Inferior parietal cortex (tissue), 1 donor: ENCODE measurements around the gene TRIM8.

Experiments used
- DNase-seq: peaks from one replicate; pipeline ENCODE4 v3.0.0-alpha.2; 2016; ENCODE audit errors: extremely low spot score

TRIM8 gene

DNA sequence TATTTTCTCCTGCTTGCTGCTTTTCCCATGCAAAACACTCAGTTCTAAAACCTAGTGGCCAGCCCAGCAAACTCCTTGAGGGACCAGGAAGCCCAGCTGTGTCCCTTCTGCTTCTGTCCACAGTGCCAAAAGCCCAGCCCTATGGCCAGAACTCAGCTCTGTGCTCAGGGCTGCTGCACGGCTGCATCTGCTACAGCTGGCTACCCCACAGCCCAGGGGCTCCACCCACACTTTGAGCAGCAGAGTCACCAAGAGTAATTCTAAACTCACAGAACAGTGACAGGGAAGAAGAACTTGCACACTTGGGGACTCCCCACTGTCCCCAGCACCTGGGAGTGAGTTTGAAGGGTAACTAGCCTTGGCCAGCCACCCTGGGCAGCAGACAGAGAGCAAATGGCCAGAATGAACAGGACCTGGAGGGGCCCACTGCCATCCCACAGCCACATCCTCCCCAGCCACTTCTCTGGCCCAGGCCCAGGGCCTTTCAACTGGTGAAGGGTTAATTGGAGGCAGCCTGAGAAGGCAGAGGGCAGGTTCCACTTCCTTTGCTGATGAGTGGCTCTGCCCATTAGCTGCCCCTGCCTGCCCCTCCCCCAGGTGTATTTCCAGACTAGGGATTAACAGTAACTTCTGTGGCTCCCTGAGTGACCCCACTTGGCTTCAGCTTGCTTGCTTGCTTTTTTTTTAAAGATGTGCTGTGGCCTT, 28.1 kb upstream of the TRIM8 start:
- no peak for DNase-seq

DNA sequence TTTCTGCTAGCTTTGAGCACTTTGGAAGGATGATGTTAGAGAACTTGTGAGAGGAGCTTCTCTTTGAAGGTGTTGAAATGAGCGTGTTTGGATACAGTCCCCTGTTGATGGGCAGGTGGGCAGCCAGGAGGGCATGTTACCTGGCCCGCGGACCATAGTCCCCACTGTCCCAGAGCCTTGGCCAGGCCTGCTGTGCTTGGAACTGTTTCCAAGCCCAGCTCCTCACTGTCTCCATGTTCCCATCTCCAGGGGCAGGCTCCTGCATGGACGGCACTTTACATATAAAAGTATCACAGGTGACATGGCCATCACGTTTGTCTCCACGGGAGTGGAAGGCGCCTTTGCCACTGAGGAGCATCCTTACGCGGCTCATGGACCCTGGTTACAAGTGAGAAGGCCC, 27.2 kb upstream of the TRIM8 start:
- no peak for DNase-seq

DNA sequence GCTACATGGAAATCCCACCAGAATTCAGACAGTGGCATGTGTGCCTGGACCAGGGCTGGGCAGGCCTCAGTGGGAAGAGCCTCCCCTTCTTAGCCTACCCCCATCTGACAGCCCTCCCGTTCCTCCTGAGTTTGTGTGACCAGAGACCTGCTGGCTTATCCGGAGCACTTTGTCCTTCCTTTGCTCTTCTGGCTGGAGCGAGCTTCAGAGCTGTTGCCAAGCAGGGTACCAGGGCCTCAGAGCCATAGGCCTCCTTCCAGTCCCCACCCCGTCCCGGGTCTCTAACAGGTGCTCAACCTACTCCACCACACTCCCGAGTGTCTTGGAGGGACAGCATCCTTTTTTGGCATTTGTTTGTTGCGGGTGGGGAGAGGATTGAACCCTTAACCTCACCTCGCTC, 26.5 kb upstream of the TRIM8 start:
- DNase-seq = no peak

DNA sequence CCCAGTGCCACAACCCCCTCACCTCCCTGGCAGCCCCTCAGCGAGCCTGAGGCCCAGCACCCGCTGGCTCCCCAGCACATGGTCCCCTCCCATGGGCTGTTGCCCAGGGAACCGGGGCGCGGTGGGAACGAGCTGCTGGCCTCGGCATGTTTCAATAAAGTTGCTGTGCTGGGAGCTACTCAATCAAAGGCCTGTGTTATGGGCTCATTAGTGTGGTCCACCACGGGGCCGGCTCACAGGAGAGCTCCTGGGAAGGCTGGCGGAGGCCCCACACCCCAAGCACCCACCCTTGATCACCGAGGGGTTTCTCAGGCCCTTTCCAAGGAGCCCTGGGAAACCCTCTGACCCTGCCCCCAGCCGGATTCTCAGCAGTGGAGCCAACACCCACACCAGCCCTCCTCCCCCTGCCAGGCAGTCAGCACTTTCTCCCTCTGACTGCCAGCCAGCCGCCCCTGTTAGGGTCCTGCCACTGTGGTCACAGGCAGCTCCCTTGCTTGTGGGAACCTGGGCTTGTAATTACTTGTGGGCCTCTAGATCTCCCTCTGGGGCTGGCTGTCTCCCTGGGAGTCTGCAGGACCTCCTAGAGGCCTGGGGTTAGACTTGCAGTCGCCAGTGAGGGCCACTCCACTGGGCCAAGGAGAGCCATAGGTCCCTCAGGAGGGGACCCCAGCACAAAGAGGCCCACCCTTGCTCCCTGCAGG, 24.8 kb upstream of the TRIM8 start:
- DNase-seq = no peak

DNA sequence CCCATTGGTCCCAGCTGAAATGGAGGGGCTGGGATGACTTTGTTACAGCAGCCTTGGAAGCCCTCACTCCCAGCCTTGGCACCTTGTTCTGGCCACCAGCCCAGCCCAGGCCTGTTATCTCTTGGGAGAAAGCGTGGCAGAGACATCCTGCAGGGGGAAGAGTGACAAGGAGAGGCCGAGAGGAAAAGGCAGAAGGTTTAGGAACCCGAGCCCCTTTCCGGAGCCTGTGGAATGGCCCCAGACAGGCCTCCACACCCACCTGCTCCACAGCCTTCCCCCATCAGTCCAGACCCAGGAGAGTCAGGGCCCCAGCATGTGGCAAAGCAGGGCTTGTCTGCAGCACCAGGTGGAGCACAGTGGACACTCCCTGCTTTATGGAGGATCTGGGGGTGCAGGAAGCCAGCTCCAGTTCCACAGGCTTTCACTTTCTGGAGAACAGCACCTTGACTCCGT, 24.1 kb upstream of the TRIM8 start:
- DNase-seq = no peak

DNA sequence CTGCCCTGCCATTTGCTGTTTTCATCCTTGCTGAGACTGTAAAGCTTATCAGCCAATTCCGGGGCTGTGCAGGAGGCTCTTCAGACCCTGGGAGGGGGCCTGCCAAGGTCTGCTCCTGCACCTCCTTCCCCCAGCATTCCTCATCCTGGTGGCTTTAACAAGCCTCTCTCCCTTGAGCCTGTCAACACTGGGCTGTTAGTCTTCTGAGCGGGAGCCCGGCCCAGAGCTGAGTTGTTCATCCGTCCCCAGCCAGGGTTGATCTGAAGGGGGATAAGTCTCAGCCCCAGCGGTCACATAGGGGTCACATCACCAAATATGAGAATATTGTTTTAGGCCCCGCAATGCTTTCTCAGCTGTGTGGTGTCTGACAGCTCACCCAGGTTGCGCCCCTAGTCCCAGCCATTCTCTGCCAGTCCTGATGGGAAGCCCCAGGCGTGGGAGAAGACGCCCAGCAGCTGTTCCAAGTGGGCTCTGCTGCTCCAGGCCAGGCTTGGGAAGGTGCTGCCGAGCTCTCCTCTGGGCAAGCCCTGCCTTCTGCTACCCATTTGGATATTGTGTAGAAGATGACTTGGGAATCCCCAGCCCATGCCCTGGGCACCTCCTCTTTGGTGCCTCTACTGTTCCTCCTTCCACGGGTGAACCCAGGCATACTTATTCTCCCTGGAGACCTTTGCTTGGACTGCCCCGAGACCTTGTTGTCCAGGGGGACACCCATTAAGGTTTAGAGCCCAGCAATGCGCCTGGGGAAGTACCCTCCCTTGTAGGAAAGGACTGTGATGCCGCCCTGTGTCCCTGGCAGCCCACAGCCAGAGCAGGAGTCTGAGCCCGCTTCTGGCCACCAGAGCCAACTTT, 23.5 kb upstream of the TRIM8 start:
- DNase-seq = no peak

DNA sequence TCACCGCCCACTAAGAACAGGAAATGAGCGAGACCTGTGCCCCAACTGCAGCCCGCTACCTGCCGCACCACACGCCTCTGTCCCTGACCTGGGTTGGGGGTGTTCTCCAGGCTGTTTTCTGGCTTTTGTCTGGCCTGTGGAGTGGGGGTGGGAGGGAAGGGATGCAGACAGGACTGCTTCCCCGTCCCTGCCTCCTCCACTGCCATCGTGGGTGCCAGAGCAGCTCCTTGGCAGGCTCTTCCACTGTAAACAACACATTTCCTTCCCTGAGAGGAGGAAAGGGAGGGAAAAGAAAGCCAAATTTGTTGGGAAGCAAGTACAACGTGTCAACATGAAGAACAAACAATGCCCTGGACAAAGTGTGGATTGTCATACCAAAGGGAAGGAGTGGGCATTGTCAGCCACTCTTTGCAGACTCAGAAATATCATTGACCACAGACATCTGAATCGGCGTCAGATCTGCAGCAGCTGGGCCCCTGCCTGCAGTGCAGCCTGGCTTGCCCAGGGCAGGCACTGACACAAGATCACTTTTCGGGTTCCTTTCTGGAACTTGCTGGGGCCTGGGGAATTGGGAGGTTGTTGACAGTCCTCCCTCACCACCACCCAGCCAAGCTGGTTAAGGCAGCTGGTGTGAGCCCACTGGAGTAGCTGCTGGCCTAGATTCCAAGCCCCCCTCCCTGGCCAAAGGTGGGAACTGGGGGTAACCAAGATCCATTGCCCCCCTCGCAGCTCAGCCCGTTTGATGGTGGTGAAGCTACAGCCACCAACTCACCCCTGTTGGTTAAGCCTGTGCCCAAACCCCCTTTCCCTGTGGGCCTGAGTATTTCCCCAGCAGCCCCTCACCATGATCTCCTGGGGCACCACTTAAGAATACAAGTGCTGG, 22.6 kb upstream of the TRIM8 start:
- DNase-seq = no peak

DNA sequence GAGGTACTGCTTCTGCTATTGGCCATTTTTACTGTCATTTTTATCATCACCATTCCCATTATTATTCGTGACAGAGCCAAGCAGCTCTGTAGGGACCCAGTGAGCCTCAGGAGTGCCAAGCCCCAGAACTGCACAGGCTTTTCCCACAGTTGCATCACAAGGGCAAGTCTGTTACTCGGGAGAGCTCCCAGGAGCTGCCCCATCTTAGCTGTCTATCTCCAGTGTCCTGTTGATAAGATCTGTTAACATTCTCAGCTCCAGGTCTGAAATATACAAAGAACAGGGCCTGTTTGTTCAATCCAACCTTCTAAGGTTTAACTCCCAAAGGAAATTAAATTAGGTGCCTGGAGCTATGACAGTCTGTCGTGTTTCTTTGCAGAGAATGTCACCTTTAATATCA, 20.2 kb upstream of the TRIM8 start:
- DNase-seq = no peak

DNA sequence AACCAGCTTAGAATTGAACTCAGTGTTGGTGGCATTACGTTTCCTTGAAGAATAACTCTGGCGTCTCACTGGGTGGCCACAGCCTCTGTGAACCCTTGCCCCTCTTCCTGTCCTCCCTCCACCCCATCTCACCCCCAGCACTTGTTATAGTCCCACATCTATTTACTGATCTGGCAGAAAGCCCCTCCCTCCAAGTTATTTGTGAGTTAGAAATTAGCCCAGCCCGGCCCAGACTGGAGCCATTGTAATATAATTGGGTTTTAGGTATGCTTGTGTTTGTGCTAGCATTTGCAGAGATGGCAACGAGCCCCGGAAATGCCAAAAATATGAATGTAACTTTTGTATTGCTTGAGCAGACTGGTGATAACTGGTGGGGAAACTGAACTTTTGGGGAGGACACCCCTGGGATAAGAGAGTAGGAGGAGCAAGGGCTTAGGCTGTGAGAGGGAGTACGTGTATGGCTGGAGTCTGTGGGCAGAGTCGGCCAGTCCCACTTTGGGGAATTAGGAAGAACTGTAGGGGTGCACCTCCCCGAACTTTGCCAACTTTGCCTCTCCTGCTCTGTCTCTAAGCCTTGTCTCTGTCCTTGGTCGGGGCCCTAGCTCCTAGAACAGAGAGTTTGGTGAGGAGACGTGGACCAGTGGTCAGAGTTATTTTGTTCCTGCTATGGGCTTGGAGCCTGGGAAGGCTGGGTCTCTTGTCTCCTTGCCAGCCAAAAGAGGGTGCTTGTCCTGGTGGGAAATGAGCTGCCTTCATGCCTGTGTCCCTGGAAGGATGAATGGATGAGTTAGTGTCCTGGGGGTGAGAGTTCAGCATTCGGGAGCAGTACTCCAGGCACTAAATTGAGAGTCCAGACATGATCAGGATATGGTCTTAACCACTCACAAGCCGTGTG, 19.3 kb upstream of the TRIM8 start:
- no peak for DNase-seq

DNA sequence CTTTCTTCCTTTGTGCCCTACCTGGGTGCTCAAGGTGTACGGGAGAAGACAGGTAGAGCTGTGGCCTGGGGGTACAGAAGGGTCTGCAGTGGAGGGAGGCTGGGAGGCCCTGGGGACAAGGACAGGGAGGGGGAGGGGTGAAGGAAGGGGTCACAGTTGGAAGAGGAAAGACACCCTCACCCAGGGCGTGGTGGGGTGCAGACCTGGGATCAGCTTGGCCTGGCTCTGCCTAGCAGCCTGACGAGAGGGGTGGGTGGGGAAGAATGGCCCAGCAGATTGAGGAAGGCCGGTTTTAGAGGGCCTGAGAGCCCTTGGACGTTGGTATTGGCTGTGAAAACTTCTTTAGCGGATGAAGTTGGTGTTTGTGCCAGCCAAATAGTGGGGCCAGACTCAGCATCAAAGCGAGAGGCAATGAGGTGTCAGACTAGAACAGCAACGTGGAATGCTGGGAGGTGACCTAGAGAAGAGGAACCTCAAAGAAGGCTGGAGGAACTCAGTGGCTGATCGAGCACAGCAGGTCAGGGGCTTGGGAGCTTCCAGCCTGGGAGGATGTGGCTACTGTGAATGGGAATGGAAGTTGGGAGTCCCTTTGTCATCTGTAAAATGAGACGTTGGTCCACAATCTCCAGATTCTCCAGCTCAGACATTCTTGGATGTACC, 18.1 kb upstream of the TRIM8 start:
- DNase-seq = no peak

DNA sequence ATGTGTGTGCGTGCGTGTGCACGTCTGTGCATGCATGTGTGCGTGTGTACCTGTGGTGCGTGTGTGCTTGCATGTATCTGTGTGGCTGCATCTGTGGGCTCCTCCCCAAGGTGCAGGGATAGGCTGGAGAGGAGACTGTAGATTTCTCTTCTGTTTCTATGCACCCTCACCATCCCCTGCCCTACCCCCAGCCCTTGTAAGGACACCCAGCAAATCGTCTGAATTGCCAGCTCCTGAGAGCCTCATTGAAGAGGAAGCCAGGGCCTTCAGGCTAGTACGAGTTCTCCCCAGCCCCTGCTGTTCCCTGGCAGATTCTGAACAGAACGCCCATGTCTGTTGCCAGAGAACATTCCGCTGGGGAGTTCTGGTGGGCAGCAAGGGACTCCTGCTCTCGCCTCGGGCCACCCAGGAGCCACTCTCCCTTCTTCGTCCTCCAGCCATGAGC, 17.0 kb upstream of the TRIM8 start:
- no peak for DNase-seq

DNA sequence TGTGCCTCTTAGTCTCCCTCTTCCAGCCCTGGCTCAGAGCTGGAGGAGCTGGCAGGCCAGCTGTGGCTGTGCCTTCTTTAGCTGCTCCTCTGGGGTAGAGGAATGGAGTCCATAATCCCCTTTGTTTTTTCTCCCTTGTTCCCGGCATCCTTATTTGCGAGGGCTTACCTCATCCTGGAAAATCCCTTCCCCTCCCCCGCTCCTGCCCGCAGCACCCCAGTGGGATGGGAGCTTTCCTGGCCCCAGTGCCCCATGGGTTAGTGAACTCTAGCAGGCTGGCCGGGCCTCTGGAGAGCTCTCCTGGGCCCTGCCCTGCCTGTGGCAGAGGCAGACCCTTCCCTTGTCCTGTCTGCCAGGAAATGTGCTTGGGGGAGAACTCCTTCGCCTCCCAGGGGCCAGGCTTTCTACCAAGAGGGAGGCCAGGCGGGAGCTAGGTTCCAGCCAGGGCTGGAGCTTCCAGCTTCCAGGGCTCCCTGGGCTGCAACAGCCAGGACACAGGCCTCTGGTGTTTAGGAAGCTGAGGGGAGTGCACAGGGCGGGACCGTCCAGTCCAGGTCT, 16.5 kb upstream of the TRIM8 start:
- no peak for DNase-seq

DNA sequence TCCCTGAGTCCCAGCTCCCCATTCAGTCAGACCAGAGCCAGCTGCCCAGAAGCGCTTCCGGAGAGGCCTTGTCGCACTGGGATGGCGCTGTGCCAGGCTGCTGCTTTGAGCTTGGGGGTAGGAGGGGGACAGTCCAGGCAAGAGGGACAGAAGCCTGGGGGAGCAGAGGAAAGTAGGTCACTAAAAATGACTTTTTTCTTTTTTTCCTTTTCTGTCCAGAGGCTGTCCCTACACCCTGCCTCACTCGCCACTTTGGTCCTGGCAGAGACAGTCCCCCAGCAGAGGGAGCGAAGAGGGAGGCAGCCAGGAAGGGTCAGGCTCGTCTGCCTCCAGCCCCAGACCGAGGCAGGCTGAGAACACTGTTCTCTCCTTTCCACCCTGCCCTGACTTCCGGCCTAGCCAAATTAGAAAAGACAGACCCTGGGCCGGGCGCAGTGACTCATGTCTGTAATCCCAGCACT, 15.8 kb upstream of the TRIM8 start:
- DNase-seq = peak; percentile 60

DNA sequence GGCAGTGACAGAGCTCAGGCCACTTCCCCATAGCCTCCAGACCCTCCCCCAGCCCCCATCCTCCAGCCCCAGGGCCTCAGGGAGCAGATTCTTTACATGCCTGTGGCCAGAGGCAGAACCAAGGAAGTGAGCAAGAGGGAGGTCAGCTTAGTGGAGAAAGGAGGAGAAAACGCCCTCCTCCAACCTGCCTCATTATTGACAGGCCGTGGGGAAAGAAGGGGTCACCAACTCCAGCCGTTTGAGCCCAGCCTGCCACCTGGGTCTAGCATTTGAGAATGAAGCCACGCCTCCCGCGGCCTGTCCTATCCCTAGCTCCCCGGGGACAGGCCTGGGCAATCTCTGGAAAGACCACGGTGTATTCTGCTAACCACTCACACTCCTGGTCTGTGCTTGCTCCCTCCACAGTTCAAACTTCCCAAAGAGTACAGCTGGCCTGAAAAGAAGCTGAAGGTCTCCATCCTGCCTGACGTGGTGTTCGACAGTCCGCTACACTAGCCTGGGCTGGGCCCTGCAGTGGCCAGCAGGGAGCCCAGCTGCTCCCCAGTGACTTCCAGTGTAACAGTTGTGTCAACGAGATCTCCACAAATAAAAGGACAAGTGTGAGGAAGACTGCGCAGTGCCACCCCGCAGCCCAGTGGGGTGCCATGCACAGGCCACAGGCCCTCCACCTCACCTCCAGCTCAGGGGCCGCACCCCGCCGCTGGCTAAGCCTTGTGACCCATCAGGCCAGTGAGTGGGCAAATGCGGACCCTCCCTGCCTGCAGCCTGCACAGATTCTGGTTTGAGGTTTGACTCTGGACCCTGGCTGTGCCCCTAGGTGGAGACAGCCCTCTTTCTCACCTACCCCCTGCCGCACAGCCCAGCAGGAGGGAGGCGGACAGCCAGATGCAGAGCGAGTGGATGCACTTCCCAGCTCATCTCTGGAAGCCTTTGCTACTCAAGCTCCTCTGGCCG, 14.3 kb upstream of the TRIM8 start:
- DNase-seq = no peak

DNA sequence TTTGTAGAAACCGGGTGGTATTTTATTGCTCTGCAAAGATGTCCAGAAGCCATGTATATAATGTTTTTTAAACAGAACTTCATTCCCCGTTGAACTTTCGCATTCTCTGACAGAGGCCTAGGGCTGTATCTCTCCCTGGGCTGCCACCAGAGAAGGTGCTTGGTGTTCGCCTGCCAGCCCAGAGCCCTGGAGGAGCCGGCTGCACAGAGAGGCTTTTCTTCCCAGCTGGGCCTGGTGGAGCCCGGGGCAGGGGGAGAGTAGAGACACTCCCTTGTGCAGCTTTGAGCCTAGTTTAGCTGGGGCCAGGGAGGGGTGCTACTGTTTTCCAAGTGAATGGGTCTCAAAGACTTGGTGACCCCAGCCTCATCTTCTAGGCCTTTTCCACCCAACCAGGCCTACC, 13.6 kb upstream of the TRIM8 start:
- no peak for DNase-seq

DNA sequence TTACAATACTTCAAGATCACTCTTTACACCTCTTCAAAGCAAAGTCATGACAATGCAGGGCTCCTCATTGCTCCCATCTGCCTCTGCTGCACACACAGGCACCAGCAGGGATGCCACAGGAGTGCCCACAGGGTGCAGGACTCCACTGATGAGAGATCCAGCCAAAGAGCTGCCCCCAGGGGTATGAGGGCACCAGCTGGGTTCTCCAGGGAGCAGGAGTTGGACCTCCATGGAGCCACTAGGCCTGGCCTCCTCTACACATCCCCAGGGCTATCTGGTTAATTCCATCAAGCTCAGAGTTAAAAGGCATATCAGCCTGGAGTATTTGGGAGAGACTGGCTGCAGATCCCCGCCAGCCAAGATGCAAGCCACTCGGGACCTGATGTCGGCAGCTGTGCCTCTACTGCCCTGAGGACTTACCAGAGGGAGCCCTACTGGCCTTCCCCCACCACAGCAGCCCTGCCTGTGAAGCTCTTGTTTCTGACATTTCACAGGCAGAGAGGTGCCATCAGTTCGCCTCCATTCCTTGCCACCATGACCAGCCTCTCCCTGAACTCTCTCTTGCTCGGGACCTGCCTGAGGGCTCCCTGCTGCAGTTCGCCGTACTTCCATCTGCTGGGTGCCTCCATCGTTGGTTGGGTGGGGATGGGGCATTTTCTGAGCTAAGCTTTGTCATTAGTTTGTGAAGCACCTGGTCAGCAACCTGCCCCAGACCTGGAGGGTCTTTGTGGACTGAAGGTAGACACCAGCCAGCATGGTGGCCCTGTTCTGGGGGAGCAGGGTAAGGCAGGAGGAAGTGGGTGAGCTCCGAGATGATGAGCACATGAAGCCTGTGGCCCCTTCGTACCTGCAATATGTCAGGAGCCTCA, 12.5 kb upstream of the TRIM8 start:
- DNase-seq = no peak

DNA sequence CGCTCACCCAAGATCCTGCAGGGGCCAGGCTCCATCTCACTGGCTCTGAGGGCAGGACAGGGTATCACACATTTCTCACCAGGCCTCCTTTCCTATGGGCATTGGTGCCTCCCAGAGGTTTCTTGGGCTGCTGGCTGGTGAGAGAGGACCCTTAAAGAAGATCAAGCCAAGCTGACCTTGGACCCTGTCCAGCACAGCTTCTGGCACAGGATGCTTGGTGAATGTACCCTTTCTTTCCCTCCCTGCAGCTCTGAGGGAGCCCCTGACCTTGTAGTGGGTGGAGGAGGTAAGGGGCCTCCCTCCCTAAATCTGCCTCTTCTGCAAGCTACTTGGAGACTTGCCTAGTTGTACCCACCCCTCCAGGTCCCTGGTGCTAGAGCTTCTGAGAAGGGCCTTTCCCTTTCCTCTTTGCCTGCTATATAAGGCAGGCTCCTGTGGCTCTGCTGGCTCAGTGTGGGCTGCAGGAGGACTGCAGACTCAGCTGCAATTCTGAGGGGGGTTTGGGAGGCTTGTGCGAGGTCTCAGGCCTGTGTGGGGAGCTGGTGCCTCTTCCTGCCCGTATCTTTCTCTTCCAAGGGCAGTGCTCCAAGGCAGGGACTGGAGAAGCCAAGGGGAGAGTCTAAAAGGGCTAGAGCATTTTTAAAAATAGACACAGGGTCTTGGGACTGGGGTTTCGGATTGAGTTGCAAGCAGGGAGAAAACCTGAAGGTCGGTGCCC, 11.7 kb upstream of the TRIM8 start:
- DNase-seq = no peak
